Glomerular visceral epithelial cell (primary cell): ENCODE results near the gene FCGR3A.
"Not testable (repeated sequence)": the region's sequence is repeated elsewhere in the genome, so short reads cannot be mapped to it uniquely, and the experiment has no call there.

Experiments used
- DNase-seq: peaks from one replicate; pipeline ENCODE4 v3.0.0-alpha.2; 2016; ENCODE audit errors: extremely low spot score

The FCGR3A gene

GRCh38 chr1:161556990-161557389 lies 7.4 kb upstream of the FCGR3A start:
- not testable (repeated sequence) for DNase-seq

- not testable (repeated sequence) for DNase-seq
Observed at GRCh38 chr1:161556143-161556542, 6.5 kb upstream of the FCGR3A start.

- DNase-seq, result not testable (repeated sequence)
Observed at GRCh38 chr1:161554815-161555417, 5.3 kb upstream of the FCGR3A start.

GRCh38 chr1:161554340-161554739 lies 4.7 kb upstream of the FCGR3A start:
- DNase-seq, result not testable (repeated sequence)

GRCh38 chr1:161553631-161554030 lies 4.0 kb upstream of the FCGR3A start:
- not testable (repeated sequence) for DNase-seq

GRCh38 chr1:161550942-161551341 lies 1.3 kb upstream of the FCGR3A start:
- not testable (repeated sequence) for DNase-seq

GRCh38 chr1:161548749-161549406 lies 740 bp downstream of the FCGR3A start:
- not testable (repeated sequence) for DNase-seq

- DNase-seq, result not testable (repeated sequence)
Observed at GRCh38 chr1:161547995-161548741, 1.4 kb downstream of the FCGR3A start.

GRCh38 chr1:161545005-161545731 lies 4.5 kb downstream of the FCGR3A start:
- DNase-seq, result not testable (repeated sequence)

GRCh38 chr1:161543125-161543524 lies 6.5 kb downstream of the FCGR3A start:
- not testable (repeated sequence) for DNase-seq

GRCh38 chr1:161542091-161542559 lies 7.5 kb downstream of the FCGR3A start:
- DNase-seq, result not testable (repeated sequence)

GRCh38 chr1:161540570-161540960 lies 9.1 kb downstream of the FCGR3A start:
- not testable (repeated sequence) for DNase-seq

- peak; percentile 77 for DNase-seq
Observed at GRCh38 chr1:161539731-161540569, 9.7 kb downstream of the FCGR3A start.

GRCh38 chr1:161538925-161539479 lies 10.6 kb downstream of the FCGR3A start:
- not testable (repeated sequence) for DNase-seq

- DNase-seq, result not testable (repeated sequence)
Observed at GRCh38 chr1:161537068-161537669, 12.4 kb downstream of the FCGR3A start.

- DNase-seq, result not testable (repeated sequence)
Observed at GRCh38 chr1:161532644-161533567, 16.7 kb downstream of the FCGR3A start.

- no peak for DNase-seq
Observed at GRCh38 chr1:161531986-161532643, 17.5 kb downstream of the FCGR3A start.
